DND-41 (cell line): ENCODE results near the gene C6orf15.

Source experiments
- ATAC-seq: fragments of 200-7000 bp; cut with Tn5 transposase; 3 replicates; pipeline ENCODE4 v1.9.1; 2021; ENCODE audit warnings: low read depth; ENCODE audit not compliant: insufficient read depth
- DNase-seq: peaks from one replicate; pipeline ENCODE4 v3.0.0-alpha.2; 2020
- H2AFZ ChIP-seq: 2 replicates; pipeline ENCODE4 v1.6.0; 2012; ENCODE audit warnings: low read depth, low read length
- H3K27ac ChIP-seq: 2 replicates; pipeline ENCODE4 v1.5.1; 2012; ENCODE audit warnings: low read length, inconsistent platforms
- H3K27me3 ChIP-seq: fragments of 200-600 bp; sonication (generic); 2 replicates; pipeline ENCODE4 v1.6.0; 2012; ENCODE audit warnings: low read length, mild to moderate bottlenecking, inconsistent platforms; ENCODE audit not compliant: insufficient read depth, poor library complexity
- H3K36me3 ChIP-seq: 2 replicates; pipeline ENCODE4 v1.5.1; 2012; ENCODE audit warnings: low read length, inconsistent platforms; ENCODE audit not compliant: insufficient read depth
- H3K4me1 ChIP-seq: 2 replicates; pipeline ENCODE4 v1.5.1; 2012; ENCODE audit warnings: mild to moderate bottlenecking, low read length; ENCODE audit not compliant: insufficient read depth
- H3K4me2 ChIP-seq: 2 replicates; pipeline ENCODE4 v1.6.0; 2012; ENCODE audit warnings: mild to moderate bottlenecking, moderate library complexity, low read length, inconsistent platforms; ENCODE audit not compliant: insufficient read depth
- H3K4me3 ChIP-seq, 2 experiments: fragments of 200-600 bp in 1 of 2; shearing (Covaris generic) in 1 of 2; 2 replicates each; pipeline ENCODE4 v1.5.1; 2012 to 2016; ENCODE audit warnings: inconsistent platforms in 2 of 2, low read length in 2 of 2, mild to moderate bottlenecking in 2 of 2, low read depth in 1 of 2, moderate library complexity in 1 of 2
- H3K79me2 ChIP-seq: 2 replicates; pipeline ENCODE4 v1.6.0; 2012; ENCODE audit warnings: low read length, inconsistent platforms; ENCODE audit not compliant: insufficient read depth
- H3K9ac ChIP-seq: 2 replicates; pipeline ENCODE4 v1.6.0; 2012; ENCODE audit warnings: low read depth, mild to moderate bottlenecking, inconsistent platforms, low read length, moderate library complexity
- H3K9me3 ChIP-seq: 2 replicates; pipeline ENCODE4 v1.5.1; 2012; ENCODE audit warnings: low read length, moderate library complexity, mild to moderate bottlenecking, inconsistent platforms; ENCODE audit not compliant: insufficient read depth, severe bottlenecking
- H4K20me1 ChIP-seq: 2 replicates; pipeline ENCODE4 v1.6.0; 2012; ENCODE audit warnings: low read length; ENCODE audit not compliant: insufficient read depth
- CTCF ChIP-seq: IDR thresholded peaks from 2 replicates; pipeline ENCODE4 v1.5.1; 2012; ENCODE audit warnings: borderline replicate concordance, low read length, moderate library complexity, mild to moderate bottlenecking; ENCODE audit not compliant: poor library complexity, severe bottlenecking; ENCODE audit errors: extremely low read depth
- EZH2 ChIP-seq: IDR thresholded peaks from 3 replicates; pipeline ENCODE4 v1.6.1; 2012; ENCODE audit warnings: borderline replicate concordance, low read depth, mild to moderate bottlenecking, moderate library complexity, low read length, inconsistent platforms; ENCODE audit not compliant: severe bottlenecking

C6orf15 gene

DNA sequence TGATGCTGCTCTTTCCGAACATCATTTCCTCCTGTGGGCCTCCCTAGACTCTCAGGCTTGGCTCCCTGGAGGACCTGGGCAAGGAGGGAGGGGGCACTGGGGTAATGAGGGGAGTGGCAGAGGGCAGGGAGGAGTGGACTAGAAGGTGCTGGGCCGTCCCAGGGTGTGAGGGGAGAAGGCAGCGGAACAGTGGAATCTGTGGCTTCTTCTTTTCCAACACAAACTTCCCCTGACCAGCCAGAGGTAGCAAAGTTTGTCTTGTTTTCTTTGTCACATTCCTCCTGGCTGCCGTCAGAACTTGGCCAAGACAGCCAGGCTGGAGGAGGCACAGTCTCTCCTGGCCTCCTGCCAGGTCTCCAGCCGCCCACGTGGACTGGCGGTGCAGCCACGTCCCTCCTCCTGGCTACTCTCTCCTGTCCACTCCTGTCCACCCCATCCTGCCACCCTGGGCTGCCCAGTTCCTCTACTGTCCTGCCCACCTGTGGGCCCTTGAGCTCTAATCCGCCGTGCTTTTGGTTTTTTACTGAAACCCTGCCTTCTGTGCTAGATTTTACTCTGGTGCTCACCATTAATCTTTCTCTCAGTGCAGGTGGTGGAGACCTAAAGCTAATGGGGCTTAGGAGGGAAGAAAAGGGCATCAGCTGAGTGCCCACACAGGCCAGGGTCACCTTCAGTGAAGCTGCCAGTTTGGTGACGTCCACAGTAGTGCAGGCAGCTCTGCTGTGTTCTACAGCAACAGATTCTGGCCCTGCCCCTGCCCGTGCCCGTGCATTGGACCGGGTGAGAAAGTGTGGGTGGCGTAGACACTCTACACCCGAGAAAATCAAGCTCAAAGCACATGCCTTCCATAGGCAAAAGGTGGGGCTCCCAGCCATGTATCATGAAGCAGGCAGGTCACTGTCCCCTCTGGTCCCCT is 10.7 kb upstream of the C6orf15 start:
- Histone ChIP-seq H3K36me3 (no peaks in the 10 kb centered on the region), H4K20me1 (no peaks in the 10 kb centered on the region), H3K9ac (no peak overlapping the region), H3K27me3 (peaks cover 16% of the 10 kb centered on the region), H3K4me1 (no peaks in the 10 kb centered on the region), H3K79me2 (no peaks in the 10 kb centered on the region), H3K27ac (no peak overlapping the region), H2AFZ (no peak overlapping the region), H3K4me3 (no peak overlapping the region), H3K4me2 (no peak overlapping the region), H3K9me3 (no peaks in the 10 kb centered on the region)
- ATAC-seq (no peak), DNase-seq (no peak)
- no peak for TF ChIP-seq CTCF
- no peak for TF ChIP-seq EZH2

GRCh38 chr6:31121131-31121790 is 8.9 kb upstream of the C6orf15 start:
- DNase-seq (no peak), ATAC-seq (no peak)
- TF ChIP-seq EZH2: no peak
- TF ChIP-seq CTCF: no peak
- Histone ChIP-seq H3K9ac (no peak overlapping the region), H2AFZ (no peak overlapping the region), H3K27me3 (peaks cover 26% of the 10 kb centered on the region), H3K79me2 (no peaks in the 10 kb centered on the region), H3K4me2 (no peak overlapping the region), H3K4me3 (no peak overlapping the region), H3K9me3 (no peaks in the 10 kb centered on the region), H3K36me3 (no peaks in the 10 kb centered on the region), H4K20me1 (no peaks in the 10 kb centered on the region), H3K27ac (no peak overlapping the region), H3K4me1 (no peaks in the 10 kb centered on the region)

- Histone ChIP-seq H3K4me2 (no peak within 1 kb of the TSS), H3K27ac (no peak within 1 kb of the TSS), H4K20me1 (no peaks in the 10 kb centered on the region), H3K4me3 (no peak within 1 kb of the TSS), H3K27me3 (peaks cover 33% of the 10 kb centered on the region), H3K9ac (no peak within 1 kb of the TSS), H3K4me1 (no peaks in the 10 kb centered on the region), H2AFZ (no peak within 1 kb of the TSS), H3K79me2 (no peaks in the 10 kb centered on the region), H3K36me3 (no peaks in the 10 kb centered on the region), H3K9me3 (no peaks in the 10 kb centered on the region)
- TF ChIP-seq CTCF: no peak
- no peak for TF ChIP-seq EZH2
- DNase-seq (no peak), ATAC-seq (no peak)
Observed at GRCh38 chr6:31120151-31120915, 8.0 kb upstream of the C6orf15 start, which contains the start of gene CDSN. TSS of gene CDSN (minus strand) at chr6:31120446. CDS start at chr6:31120419, 27 bp downstream.
